Uterus (tissue), 2 donors: ENCODE data around the gene OPN1SW.

Experiments used
- CTCF ChIP-seq, 4 experiments: fragments of 200-600 bp in 2 of 4; fragments of 450-650 bp in 2 of 4; sonication (generic) in 2 of 4; IDR thresholded peaks; one replicate each; pipeline ENCODE4 v1.5.1; 2016 to 2019; ENCODE audit warnings: antibody characterized with exemption in 4 of 4, mild to moderate bottlenecking in 2 of 4, moderate library complexity in 1 of 4
- POLR2A ChIP-seq, 2 donors: fragments of 450-650 bp; IDR thresholded peaks; one replicate each; pipeline ENCODE4 v1.6.1; 2016; ENCODE audit warnings: antibody characterized with exemption in 2 of 2, mild to moderate bottlenecking in 1 of 2, moderate library complexity in 1 of 2

DNA sequence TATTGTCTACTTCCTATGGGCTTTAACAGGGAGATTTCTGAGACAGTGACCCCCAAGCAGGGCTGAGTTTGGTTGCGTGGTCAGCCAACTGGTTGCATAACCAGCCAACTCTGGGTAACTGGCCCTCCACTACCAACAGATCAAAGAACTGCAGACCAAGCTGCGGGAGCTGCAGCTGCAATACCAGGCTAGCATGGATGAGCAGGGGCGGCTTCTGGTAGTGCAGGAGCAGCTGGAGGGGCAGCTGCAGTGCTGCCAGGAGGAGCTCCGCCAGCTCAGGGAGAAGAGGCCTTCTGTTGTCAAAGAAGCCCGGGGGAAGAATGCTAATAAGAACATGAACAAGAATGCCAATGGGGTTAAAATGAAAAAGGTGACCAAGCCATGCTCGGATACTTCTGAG is 38.9 kb upstream of the OPN1SW start:
- no peak for TF ChIP-seq CTCF (IDR thresholded peaks at IDR 0.05)
- TF ChIP-seq POLR2A (IDR thresholded peaks at IDR 0.05) = no peak
